Fibroblast of pulmonary artery (primary cell): ENCODE data around the gene GFOD1.

Experiments used
- DNase-seq: peaks from one replicate; pipeline ENCODE4 v3.0.0-alpha.2; 2010; ENCODE audit warnings: low read depth
- H3K4me3 ChIP-seq: replicated peaks from 2 replicates; pipeline ENCODE4 v1.5.1; 2011; ENCODE audit warnings: low read depth, mild to moderate bottlenecking, control low read depth, low read length, moderate library complexity
- CTCF ChIP-seq: IDR thresholded peaks from 2 replicates; pipeline ENCODE4 v1.5.1; 2011; ENCODE audit warnings: mild to moderate bottlenecking, control low read depth, low read length, inconsistent platforms; ENCODE audit errors: missing control alignments

The GFOD1 gene

GRCh38 chr6:13492357-13492756, 5.0 kb upstream of the GFOD1 start:
- peak; percentile 31 for DNase-seq
- no peak for TF ChIP-seq CTCF
- H3K4me3 ChIP-seq: no peak overlapping the region

GRCh38 chr6:13491538-13491937, 4.1 kb upstream of the GFOD1 start:
- H3K4me3 ChIP-seq: no peak overlapping the region
- TF ChIP-seq CTCF: no peak
- DNase-seq: no peak

- no peak overlapping the region for H3K4me3 ChIP-seq
- TF ChIP-seq CTCF: no peak
- DNase-seq: no peak
These were observed 3.0 kb upstream of the GFOD1 start for GRCh38 chr6:13490402-13490801.

GRCh38 chr6:13488896-13489237, 1.5 kb upstream of the GFOD1 start:
- H3K4me3 ChIP-seq: no peak overlapping the region
- no peak for TF ChIP-seq CTCF
- DNase-seq: no peak

GRCh38 chr6:13488015-13488895, 855 bp upstream of the GFOD1 start:
- peak; percentile 62 for DNase-seq
- no peak for TF ChIP-seq CTCF
- H3K4me3 ChIP-seq: peak overlapping the region; percentile 64

GRCh38 chr6:13486679-13487121, 700 bp downstream of the GFOD1 start:
- TF ChIP-seq CTCF: no peak
- H3K4me3 ChIP-seq: peak overlapping the region; percentile 93
- DNase-seq: peak; percentile 69
